GM10266 (cell line): ENCODE data around the gene ATP10B.

Experiments used
- DNase-seq: peaks from one replicate; pipeline ENCODE4 v3.0.0; 2012; ENCODE audit errors: extremely low spot score
- CTCF ChIP-seq: IDR thresholded peaks from 2 replicates; pipeline ENCODE4 v1.5.1; 2012; ENCODE audit warnings: mild to moderate bottlenecking, low read depth; ENCODE audit not compliant: control insufficient read depth, insufficient read depth; ENCODE audit errors: missing control alignments

ATP10B gene

GRCh38 chr5:160792732-160793529 is 59.1 kb downstream of the ATP10B start:
- no peak for TF ChIP-seq CTCF
- DNase-seq, result no peak

- no peak for TF ChIP-seq CTCF
- no peak for DNase-seq
These were observed 59.7 kb downstream of the ATP10B start for GRCh38 chr5:160792281-160792680.

GRCh38 chr5:160789219-160789859 is 62.7 kb downstream of the ATP10B start:
- no peak for TF ChIP-seq CTCF
- no peak for DNase-seq

- TF ChIP-seq CTCF, result no peak
These were observed 63.8 kb downstream of the ATP10B start for GRCh38 chr5:160788102-160788660.

GRCh38 chr5:160787240-160787639 is 64.8 kb downstream of the ATP10B start:
- peak; percentile 15 for DNase-seq
- peak; percentile 41 for TF ChIP-seq CTCF

More at GRCh38 chr5:160788102-160788660, 63.8 kb downstream of the ATP10B start:
- no peak for DNase-seq

GRCh38 chr5:160774666-160775315 is 77.2 kb downstream of the ATP10B start:
- no peak for TF ChIP-seq CTCF
- no peak for DNase-seq
